GM19455 (cell line): ENCODE data around the gene CELSR2.
"Not testable (repeated sequence)": the region's sequence is repeated elsewhere in the genome, so short reads cannot be mapped to it uniquely, and the experiment has no call there.

ENCODE experiments used
- ATAC-seq: cut with Tn5 transposase; IDR thresholded peaks from one replicate; pipeline ENCODE4 v1.9.1; 2021; ENCODE audit not compliant: unreplicated experiment

CELSR2 gene

DNA sequence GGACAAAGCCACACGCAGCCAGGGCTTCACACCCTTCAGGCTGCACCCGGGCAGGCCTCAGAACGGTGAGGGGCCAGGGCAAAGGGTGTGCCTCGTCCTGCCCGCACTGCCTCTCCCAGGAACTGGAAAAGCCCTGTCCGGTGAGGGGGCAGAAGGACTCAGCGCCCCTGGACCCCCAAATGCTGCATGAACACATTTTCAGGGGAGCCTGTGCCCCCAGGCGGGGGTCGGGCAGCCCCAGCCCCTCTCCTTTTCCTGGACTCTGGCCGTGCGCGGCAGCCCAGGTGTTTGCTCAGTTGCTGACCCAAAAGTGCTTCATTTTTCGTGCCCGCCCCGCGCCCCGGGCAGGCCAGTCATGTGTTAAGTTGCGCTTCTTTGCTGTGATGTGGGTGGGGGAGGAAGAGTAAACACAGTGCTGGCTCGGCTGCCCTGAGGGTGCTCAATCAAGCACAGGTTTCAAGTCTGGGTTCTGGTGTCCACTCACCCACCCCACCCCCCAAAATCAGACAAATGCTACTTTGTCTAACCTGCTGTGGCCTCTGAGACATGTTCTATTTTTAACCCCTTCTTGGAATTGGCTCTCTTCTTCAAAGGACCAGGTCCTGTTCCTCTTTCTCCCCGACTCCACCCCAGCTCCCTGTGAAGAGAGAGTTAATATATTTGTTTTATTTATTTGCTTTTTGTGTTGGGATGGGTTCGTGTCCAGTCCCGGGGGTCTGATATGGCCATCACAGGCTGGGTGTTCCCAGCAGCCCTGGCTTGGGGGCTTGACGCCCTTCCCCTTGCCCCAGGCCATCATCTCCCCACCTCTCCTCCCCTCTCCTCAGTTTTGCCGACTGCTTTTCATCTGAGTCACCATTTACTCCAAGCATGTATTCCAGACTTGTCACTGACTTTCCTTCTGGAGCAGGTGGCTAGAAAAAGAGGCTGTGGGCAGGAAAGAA lies 25.5 kb downstream of the CELSR2 start:
- no peak for ATAC-seq

DNA sequence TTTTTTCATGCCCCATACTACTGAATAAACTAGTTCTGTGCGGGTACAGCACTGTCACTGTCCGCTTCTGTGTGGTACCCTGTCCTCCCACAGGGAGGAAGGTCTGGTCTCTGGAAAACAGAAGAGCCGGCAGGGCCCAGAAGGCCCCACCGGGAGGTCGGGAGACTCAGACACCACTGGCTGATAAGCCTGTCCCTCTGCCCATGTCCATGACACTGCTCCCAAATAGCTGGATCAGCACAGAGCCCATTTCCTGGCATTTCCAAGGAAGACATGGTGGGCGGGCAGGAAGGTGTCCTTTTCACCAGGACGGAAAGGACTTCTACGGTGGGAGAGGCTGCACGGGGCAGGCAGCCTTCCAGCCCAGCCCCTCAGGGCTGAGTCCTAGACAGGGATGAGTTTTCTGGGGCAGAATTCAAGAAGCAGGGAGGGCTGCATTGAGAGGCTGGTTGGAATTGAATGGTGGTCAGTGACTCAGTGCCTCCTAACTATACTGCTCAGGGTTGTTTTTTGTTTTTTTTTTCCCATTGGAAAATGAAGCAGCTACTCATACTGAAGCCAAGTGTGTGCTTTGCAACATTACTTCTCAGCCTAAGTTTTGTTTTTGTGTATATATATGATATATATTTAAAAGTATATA lies 26.5 kb downstream of the CELSR2 start:
- ATAC-seq: no peak

DNA sequence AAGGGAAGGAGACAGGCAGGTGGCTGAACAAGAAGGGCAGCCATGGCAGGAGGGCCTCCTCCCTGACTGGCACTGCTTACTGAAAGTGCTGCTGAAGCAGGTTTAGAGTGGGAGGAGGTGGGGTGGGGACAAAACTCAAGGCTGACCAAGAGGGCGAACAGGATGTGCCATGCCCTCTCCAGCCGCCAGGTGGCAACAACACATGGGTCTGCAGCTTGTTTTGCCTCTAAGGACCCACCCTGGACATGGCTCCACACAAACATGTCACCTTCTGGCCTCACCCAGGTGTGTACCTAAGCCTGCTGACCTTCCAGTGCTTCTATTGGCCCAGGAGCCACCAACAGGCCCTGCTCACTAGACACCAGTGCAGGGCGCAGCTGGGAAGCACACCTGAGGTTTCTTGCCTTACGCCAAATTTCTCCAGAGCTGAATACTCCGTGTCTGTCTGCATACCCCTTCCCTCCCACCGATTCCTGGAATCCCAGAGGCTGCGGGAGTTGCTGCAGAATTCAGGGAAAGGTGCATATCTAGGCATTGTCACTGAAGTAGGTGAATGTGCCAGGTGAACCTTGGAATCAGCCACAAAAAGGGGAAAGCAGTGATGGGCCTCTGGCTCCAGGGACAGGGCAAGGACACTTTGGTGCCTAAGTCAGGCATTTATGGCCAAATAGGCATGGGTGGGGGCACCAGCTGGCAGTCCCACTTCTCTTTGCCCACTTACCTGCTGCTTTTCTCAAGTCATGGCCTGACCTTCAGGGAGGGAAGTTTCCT lies 28.3 kb downstream of the CELSR2 start:
- ATAC-seq: peak; percentile 67

DNA sequence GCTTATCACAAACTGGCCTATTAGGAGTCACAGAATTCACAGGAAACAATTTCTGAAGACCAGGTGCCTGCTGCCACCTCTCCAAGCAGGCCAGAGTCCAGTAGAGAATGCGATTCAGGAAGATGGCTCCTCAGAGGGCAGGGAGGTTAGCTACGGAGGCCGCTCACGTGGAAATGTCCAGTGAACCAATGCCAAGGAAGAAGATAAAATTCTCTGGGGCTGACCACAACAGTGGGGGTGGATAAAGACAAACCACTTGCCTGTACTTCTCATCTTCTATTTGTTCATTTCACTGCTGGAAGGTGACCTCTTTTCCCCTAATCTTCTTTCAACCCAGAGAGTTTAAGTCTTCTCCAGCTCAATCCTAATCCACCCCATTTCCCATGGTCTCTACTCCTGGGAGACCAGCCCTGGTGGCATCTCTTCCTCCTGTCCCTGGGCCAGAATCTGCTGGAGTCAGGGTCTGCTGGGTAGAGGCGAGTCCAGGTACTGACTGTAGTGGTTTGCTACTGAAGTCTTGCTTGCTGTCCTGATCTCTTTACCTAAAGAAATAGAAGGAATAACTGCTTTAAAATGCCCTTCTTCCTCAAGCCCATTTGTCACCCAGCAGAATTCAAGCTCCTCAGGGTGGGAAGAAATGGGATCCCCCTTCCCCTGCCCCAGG lies 30.4 kb downstream of the CELSR2 start:
- ATAC-seq: no peak

DNA sequence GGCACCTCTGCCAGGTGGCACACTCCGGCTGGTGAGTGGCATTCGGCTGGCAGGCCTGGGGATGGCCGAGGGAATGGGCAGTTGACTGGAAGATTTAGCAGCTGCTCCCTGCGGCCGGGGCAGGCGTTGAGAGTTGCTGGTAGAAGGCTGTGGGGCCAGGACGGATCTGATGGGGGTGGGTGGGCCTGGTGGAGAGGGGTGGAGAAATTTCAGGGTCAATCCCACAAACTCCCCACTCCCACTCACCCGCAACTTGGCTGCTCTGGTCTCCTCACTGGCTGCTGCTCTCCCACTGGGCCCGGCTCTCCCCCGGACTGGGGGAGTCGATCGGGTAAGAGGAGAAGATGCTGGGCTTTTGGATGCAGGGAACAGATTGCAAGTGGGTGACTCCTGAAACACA lies 31.5 kb downstream of the CELSR2 start:
- ATAC-seq: no peak

DNA sequence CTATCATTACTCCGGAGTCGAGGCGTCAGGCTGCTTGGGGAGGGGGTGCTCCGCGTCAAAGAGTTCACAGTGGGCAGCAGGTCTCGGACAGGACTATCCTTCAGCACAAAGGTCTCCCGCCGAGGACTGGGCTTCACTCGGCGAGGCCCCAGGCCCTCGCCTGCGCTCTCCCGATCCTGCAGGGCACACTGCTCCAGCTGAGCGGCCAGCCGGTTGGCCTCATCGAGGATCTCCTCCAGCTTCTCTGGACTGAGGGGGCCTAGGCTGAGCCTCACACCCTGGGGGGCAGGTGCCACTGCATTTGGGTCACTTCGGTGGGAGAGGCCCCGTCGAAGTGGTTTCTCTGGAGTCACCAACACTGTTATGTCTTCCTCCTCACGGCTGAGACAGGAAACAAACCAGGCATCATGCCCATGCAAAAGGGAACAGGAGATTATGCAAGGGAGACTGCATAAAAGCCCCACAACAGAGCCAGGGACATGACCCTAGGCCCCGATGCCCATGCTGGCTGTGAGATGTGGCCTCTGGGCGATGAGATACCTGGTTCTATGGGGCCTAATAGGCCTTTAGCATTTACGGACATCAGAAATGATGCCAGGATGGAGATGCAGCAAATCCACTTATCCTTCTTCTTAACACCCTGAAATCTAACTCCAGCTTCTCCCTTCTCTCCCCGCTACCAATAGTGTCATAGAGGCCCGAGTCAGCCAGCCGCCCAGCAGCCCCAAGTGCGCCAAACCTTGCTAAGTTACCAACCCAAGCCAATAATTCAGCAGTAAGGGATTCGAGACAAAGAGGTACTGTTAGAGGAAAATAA lies 32.5 kb downstream of the CELSR2 start:
- ATAC-seq: no peak

DNA sequence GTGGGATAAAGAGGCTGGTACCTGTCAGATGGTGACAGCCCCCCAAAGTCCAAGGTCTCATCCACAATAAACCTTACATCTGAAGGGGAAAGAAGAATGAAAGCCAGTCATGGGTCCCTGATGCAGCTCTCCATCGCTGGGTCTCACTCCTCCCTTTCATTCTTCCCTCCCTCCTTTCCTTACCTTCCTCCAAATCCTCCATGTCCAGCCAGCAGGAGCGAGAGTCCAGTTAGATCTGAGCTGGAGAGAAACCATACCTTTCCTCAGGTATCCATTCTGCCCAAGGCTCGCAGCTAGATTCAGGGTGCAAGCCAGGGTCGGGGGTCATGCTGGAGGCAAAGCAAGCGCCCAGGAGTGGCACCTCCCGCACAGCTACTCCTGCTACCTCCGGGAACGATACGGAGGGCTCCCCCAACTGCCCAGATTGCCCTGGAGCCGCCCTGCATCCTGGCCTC lies 33.2 kb downstream of the CELSR2 start:
- no peak for ATAC-seq

DNA sequence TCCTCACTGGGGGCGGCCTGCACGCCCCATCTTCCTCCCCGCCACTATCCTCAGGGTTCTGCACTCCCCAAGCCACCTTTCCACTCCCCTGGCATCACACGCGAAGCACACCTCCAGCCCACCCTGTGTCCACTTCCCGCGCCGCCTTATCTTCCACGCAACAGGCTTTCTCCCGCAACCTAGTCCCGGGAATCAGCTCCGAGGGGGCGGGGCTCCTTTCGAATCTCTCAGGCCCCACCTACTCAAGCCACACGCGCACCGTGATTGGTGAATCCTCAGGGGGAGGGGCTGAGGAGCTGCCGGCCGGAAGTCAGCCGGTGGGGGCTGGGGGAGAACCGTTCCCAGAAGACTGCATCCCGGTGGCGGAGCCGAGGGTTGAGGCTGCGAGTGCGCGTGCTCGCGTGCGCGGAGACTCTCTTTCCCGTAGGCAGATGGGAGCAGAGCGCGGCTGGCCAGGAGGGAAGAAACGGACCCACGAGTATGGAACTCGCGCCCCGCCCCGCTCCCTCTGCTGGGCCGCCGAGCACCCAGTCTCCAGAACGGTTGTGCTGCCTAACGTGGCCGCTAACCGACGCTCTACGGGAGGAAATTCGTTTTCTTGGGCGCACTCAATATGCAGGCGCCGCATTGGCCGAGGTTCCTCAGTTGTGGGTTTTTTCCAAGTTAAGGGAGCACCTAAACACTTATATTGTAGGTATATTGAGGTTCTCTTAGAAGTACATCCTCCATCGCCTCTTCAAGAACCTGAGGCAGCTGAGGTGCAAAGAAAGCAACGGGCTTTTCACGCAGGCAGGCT lies 33.8 kb downstream of the CELSR2 start, which contains the start of gene PSRC1:
TSS of gene PSRC1 (minus strand) at position 194 of the 796 bp plus-strand sequence.
- peak; percentile 95 for ATAC-seq

DNA sequence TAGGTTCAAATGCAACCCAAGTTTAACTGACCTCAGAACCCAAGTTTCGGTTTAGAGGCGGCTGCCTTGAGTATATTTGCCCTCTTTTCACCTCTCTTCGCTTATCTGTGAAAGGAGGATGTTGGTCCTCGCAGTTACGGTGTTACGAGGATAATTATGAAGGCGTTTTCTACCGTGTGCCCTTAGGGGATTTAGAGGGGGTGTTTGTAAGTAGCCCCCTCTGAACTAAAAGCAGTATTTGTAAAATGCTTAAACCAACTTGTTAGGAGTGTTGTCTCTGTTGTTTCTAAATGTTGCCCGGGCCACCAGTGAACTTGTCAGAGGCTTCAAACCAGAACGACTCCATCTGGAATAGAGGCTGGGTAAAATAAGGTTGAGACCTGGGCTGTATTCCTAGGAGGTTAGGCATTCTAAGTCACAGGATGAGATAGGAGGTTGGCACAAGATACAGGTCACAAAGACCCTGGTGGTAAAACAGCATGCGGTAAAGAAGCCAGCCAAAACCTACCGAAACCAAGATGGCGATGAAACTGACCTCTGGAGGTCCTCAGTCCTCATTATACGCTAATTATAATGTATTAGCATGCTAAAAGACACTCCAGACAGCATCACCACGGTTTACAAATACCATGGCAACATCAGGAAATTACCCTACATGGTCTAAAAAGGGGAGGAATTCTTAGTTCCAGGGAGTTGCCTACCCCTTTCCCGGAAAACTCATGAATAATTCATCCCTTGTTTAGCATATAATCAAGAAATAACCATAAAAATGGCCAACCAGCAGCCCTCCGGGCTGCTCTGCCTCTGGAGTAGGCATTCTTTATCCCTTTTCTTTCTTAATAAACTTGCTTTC lies 34.6 kb downstream of the CELSR2 start:
- peak; percentile 26 for ATAC-seq

DNA sequence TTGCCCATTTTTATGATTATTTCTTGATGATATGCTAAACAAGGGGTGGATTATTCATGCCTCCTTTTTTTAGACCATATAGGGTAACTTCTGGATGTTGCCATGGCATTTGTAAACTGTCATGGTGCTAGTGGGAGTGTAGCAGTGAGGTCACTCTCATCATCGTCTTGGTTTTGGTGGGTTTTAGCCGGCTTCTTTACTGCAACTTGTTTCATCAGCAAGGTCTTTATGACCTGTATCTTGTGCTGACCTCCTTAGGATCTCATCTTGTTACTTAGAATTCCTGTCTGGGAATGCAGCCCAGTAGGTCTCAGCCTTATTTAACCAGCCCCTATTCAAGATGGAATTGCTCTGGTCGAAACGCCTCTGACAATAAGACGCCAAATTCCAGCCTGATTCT lies 37.4 kb downstream of the CELSR2 start:
- ATAC-seq: not testable (repeated sequence)

DNA sequence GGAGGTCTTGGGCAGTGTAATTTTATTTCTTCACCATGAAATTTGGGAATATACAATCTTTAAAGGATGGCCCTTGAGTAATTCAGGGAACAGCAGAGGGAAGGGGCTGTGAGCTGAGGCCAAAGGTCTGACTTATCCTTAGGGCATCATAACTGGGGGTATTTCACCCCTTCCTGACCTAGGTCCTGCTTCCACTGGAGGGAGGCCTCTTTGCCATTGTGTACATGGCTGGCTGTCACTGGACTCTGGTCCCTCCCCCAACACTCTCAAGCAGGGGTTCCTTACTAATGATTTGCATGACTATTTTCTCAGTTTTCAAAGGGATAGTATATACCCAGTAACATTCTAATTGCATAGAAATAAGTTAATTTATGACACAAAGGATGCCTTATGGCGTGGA lies 40.8 kb downstream of the CELSR2 start:
- ATAC-seq: no peak

DNA sequence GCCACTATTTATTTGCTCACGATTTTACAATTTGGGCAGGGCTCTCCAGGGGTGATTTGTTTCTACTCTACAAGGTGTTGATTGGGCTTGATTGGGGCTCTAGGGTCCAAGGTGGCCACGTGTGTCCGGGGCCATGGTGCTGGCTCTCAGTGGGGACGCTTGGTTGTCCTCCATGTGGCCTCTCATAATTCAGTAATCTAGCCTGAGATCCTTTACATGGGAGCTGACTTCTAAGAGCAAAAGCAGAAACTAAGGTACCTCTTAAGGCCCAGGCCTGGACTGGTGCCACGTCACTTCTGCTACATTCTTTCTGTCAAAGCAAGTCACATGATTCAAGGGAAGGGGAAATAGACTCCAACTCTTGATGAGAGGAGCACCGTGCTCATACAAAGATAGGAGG lies 41.7 kb downstream of the CELSR2 start:
- no peak for ATAC-seq

DNA sequence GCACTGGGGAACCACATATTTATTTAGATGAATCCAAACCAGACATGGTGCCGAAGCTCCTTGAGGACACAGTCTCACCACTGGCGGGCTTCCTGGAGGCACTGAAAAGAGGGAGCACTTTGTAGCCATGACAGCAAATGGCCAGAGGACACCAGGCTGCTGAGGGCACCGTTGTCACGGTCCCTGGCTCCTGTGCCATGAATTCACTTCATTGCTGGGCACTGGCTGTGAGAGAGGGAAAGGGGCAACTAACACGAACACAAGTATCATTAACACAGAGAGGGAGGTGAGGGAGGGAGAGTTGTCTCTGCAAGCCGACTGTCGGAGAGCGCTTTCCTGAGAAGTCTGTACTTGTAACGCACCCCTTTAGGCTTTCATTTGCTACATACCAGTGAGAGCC lies 43.0 kb downstream of the CELSR2 start:
- no peak for ATAC-seq

DNA sequence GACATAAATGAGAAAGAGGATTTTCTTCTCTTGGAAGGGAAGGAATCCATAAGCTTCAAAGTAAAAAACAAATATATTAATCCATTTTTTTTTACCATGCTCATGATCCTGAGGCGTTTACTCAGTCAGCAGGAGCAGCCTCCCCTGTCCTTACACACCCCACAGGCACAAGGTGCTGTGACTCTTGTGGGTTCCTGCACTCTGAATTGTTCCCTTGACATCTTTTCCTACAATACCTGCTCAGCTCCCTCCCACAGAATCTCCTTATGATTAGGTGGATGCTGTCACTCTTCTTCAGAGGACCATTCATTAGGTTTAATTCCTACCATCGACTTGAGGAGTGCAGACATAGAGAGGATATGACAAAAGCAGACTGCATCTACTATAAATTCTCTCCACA lies 43.7 kb downstream of the CELSR2 start:
- no peak for ATAC-seq

DNA sequence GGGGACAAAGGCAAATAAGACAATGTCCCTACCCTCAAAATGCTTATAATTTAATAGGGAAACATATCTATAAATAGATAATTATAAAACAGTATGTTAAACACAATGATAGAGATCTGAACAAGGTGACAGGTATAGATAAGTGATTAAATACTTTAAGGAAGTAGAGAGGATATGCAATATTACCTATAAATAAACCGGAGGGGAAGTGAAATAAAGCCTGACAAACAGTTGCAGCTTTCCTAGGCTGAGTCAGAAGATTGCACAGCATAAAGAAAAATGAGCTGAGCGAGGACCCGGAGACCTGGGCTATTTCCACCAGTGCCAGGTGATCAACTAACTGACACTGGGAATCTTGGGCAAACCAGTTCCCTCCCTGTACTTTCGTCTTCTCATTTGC lies 45.1 kb downstream of the CELSR2 start:
- no peak for ATAC-seq

DNA sequence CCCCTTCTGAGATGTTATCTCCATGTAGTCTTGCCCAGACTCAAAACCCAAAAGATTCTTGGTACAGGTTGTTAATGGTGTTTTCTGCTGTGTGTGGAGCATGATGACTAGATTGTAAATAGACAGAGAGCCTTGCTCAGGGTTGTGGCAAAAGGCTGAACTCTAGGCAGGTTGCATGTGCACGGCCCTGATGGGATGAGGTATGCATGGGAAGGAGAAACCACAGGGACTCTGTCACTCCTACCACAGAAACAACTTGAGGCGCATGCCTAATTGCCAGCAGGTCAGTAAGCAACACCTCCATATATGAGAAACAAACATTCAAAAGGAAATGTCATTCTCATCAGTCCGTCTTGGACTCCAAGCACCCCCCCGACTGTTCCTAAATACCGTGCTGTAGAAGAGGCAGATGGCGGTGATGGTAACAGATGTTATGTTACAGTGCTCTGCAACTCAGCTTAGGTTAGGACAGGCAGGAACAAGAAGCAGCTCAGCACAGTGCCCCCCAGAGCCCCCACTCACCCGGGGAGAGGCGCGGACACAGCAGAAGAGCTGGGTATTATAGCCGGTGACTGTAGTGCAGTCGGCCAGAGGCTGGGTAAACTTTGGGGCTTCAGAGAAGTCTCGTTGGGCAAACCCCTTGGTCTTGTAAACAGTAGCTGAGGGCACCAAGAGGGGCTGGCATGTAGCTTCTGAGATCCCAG lies 46.5 kb downstream of the CELSR2 start:
- no peak for ATAC-seq

DNA sequence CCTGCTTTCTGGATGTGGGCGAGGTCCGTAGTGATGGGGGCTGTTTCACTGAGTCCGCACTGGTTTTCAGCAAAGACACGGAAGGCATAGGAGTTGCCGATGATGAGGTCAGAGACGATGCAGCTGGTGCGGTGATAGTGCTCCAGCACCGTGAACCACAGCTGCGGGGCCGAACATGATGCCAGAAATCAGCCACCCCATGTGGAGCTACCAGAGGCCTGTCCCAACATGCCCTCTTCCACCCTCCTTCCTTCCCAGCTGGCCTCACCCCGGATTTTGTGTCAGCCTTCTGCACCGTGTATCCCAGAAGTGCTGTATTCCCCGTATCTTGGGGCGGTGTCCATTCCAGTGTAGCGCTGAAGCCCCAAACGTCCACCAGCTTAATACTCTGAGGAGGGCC lies 47.4 kb downstream of the CELSR2 start:
- no peak for ATAC-seq
